Kidney capillary endothelial cell (primary cell): ENCODE data around the gene PHF10.

Experiments
- DNase-seq: peaks from one replicate; pipeline ENCODE4 v3.0.0-alpha.2; 2018; ENCODE audit warnings: low spot score

Gene PHF10

DNA sequence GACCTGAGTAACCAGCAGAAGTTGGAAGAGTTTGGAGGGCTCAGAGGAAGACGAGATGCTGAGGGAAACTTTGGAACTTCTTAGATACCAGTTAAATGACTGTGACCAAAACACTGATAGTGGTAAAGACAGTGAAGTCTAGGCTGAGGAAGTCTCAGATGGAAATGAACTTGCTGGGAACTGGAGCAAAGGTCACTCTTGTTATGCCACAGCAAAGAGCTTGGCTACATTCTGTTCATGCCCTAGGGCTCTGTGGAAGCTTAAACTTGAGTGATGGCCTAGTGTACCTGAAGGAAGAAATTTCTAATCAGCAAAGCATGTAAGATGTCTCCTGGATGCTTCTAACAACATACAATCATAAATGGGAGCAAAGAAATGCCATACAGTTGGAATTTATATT lies 47.2 kb downstream of the PHF10 start:
- no peak for DNase-seq

DNA sequence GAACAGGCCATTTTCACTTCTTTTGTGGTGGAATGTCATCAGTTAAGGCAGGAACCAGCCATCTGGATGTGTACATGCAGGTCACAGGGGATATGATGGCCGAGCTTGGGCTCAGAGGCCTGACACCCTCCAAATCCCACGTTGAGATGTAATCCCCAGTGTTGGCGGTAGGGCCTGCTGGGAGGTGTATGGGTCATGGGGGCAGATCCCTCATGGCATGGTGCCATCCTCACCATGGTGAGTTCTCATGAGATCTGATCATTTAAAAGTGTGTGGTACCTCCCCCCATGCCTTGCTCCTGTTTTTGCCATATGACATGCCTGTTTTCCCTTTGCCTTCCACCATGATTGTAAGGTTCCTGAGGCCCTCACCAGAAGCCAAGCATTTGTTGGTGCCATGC lies 49.3 kb downstream of the PHF10 start:
- DNase-seq: no peak

DNA sequence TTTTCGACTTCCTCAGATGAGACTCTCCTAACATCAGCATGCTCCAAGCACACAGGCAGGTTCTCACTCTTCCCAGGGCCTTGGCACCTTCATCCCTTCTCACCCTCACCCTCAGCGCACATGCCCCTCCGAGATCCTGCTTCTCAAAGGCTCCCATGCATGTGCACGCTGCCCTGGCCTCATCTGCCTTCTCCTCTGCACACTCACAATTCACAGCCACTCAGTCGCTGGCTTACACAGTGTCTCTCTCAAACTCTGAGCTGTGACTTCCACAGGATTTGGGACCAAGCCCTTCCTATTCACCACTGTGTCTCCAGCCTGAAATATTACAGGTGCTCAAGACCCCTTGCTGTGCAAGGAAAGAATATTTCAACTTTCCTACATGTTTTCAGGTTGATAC lies 52.7 kb downstream of the PHF10 start:
- no peak for DNase-seq

- DNase-seq: peak; percentile 93
Observed at GRCh38 chr6:169669889-169670288, 54.4 kb downstream of the PHF10 start.

- DNase-seq: no peak
Observed at GRCh38 chr6:169669147-169669546, 55.2 kb downstream of the PHF10 start.

DNA sequence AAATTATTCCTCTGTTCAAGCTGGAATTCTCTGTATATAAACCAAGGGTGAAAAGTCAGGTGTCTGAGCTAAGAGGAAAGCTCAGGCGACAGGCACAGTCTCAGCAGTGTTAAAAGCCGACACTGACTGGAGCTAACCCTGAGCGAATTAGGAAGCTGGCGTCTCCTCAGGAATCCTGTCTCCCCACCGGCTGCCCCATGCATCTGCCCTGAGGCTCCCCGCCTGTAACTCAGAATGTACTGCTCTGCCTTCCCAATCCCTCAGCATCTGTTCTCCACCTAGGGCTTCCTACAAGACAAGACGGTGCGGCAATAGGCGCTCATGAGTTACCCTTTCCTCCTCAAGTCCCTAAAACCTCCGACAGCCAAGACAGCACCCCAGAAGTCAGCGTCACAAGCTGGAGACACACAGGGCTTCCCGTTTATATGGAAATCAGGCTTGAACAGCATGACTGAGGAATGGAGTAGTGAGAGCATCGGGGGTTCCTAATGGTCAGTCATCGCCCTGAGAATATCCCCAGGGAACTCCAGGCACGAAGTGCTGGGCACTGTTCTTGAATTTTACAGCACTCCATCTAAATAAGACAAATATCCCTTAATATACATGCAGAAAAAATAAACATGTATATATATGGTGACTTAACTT lies 56.0 kb downstream of the PHF10 start:
- no peak for DNase-seq

DNA sequence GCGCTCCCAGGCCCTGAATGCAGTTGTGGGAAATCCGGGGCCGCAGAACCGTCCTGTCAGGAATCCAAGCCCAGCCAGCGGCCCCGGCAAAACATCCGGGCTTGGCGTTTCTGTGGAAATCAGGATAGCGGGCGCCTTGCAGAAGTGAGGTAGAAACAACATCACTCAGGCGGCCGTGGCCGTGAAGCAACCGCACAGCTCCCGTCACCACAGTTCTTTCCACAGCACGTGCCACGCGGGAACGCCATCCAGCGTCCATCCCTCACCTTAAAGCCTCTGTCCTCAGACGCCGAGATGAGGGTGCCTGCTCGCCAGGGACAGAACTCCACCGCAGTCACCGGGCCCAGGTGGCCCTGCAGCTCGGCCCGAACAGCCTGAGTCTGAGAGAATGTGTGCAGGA lies 56.6 kb downstream of the PHF10 start:
- DNase-seq: no peak

DNA sequence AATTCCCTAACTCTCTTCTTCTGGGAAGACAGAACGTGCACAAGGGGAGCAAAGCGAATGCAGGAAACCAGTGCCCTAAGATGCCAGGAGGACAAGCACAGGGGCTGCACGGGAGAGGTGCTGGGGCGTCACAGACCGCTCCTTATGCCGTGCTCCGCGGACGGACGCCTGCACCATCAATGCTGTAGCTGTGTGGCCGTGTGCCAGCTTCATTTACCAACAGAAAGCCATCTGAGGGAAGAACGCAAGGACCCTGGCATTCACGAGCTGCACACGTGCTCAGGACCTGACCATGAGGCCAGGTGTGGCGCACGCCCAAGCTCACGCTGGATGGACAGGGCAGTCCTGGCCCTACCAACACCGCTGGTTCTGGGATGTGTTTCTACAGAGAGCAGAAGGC lies 57.9 kb downstream of the PHF10 start:
- no peak for DNase-seq

GRCh38 chr6:169665289-169665688 lies 59.0 kb downstream of the PHF10 start:
- no peak for DNase-seq

DNA sequence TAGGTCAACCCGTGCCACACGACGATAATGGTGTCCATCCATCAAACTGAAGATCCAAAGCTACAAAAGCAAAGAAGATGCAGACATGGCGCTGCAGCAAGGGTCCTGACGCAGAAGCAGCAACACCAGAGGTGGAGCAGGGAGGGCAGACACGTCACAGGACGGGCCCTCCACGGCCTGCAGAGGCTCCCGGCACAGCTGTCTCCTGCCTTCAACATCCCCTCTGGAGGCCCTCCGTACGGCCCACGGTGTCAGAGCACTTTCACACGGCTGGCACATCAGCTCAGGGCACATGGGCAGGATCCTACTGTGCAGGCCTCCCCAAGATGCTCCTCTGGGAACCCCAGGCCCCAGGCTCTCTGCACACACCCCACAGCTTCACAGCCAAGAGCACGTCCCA lies 60.1 kb downstream of the PHF10 start:
- no peak for DNase-seq

DNA sequence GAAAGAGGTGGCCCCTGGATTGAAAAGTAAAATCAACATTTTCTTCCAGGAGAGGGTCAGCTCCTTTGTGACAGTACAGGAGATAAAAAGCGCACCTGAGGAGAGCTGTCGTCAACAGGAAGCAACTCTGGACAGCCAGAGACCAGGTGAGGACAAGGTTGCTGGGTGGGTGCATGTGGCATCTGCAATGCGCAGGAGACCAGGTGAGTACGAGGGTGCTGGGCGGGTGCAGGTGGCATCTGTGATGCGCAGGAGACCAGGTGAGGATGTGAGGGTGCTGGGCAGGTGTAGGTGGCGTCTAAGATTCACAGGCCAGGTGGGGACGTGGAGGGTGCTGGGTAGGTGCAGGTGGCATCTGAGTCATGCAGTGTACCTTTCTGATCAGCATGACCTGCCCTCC lies 60.8 kb downstream of the PHF10 start:
- DNase-seq: no peak

GRCh38 chr6:169661391-169661756 lies 62.9 kb downstream of the PHF10 start:
- DNase-seq: no peak

DNA sequence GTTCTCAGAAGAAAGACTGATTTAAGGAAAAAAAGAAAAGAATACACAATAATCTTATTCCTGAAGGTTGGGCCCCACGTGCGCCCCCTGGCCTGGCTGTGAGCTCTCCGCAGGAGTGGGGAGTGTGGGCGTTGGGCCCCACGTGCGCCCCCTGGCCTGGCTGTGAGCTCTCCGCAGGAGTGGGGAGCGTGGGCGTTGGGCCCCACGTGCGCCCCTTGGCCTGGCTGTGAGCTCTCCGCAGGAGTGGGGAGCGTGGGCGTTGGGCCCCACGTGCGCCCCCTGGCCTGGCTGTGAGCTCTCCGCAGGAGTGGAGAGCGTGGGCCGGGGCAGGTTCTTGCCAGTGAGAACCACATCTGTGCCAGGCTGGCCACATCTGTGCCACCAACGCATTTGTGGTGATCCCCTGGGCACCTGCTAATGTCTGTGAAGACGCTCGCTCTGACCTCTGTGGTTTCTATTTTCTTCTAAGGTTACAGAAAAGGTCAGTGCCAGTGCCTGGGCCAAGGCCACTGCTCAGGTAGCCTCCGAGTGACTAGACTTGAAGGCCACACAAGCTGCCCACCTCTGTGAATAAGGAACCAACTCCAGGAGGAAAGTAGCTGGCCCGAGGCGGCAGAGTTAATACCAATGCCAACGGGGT lies 63.4 kb downstream of the PHF10 start:
- no peak for DNase-seq

DNA sequence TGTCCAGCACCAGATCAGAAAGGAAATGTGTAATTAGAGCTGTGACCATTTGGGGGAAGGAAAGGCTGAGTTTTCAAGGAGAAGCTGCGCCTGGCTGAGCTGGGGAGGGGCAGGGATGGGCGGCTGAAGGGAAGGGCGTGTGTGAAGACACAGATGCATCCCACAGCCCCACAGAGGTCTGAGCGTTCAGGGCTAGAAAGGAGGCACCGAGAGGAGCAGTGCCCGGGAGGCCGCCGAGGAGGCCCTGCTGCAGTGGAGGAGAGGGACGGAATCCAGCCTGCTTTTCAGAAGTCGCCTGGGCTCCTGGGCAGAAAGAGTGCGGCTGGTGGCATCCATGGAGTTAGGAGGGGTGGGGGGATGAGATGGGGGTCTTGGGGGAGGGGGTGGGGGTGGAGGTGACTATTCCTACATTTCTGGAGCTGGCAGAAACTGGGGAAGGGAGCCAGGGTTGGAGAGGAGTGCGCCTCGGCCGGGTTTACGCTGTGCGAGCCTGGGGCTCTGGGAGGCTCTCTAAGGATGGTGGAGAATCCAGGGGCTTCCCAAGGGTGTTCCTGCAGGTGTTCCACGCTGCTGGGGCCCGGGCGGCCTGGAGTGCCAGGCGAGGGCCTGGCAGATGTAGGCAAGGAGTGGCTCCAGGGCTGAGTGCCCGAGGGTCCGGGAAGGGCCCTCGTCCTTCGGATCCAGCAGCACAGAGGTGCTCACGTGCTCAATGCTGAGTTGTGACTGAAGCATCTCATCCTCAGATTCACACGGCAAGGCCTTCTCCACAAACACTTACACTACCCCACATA lies 64.3 kb downstream of the PHF10 start:
- DNase-seq: no peak

DNA sequence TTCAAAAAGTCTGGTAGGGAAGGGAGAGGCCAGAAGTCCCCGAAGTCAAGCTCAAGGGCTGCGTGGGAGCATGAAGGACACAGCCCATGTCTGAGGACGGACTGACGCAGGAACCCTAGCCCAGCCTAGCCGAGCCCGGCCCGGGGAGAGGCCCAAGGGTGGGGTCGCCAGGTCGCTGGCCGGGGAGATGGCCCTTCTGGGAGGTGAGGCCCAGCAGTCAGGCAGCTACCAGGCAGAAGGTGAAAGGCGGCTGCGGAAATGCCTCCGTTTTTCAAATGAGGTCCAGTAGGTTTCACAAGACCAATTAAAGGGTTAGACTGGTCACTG lies 67.1 kb downstream of the PHF10 start:
- no peak for DNase-seq

DNA sequence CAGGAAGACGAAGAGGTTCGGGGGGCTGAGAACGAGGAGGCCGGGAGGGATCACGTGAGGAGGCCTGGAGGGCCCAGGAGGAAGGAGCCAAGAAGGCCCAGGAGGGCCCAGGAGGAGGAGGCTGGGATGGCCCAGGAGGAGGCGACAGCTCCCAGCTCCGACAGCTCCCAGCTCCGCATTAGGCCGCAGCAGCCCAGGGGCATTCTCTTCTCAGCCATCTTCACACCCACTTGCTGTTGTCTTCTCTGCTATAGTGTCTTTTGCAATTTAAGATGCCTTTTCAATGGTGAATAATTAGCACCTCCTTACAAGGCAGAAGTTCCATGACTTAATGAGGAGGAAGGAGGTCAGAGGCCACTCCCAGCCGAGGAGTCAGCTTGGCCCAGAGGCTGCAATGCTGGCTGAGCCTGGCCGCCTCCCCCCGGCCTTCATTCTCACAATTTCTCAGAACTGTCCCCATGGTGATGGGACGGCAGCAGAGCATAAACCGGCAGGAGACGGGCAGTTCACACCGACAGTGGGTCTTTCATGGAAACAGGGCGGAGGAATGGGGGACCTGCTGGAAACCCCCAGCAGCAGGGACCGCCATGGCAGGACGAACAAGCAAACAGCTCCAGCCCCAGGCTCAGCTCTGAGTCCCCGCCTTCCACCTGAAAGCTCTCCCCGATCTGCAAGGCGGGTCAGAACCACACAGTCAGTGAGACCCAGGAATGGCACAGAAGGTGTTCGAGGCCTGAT lies 67.6 kb downstream of the PHF10 start:
- no peak for DNase-seq

DNA sequence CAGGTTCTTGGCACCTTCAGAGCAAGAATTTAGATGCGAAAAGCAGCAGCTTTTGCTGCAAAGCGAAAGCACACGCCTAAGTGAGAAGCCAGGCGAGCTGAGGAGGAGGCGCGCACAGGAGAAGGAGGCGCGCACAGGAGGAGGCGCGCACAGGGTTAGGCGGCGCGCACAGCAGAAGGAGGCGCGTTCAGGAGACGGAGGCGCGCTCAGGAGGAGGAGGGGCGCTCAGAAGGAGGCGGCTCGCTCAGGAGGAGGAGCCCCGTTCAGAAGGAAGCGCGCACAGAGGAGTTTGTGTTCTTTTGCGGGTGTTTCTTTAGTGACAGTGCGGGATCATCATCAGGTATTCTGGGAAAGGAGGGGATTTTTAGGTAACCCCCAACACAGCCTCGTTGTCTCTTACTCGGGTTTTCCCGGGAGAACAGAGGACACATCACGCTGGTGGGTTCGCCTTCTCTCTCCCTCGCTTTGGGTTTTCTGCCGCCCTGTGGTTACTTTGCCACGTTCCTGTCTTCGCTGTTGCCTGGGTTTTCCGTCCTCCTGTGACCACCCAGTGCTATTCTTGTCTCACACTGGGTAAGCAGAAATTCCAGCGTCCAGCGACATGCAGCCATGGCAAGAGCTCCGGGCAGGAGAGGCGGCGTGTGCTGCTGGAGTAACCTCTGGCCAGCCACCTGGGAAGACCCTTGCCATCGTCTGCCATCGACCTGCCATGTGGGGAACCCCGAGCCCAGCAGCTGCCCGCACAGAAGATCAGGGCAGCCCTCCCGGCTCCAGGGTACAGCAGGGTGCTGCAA lies 69.5 kb downstream of the PHF10 start:
- peak; percentile 42 for DNase-seq
